Central memory CD8-positive, alpha-beta T cell (primary cell): Measurements from ENCODE around the gene NEIL1.

Source experiments
- ATAC-seq: fragments of 150-1000 bp; cut with Tn5 transposase; replicated peaks from 2 replicates; pipeline ENCODE4 v1.10.0; 2022; ENCODE audit warnings: mild to moderate bottlenecking, moderate FRiP score, moderate number of reproducible peaks; ENCODE audit not compliant: poor library complexity, severe bottlenecking; ENCODE audit errors: extremely low read depth
- DNase-seq, 2 donors: peaks; one replicate each; pipeline ENCODE4 v3.0.0; 2021; ENCODE audit warnings: low spot score in 2 of 2
- H3K27ac Mint-ChIP-seq: one replicate; pipeline ENCODE4 v1.8.0; 2022; ENCODE audit warnings: low read depth, mild to moderate bottlenecking, moderate library complexity, mixed read lengths
- H3K27me3 Mint-ChIP-seq: one replicate; pipeline ENCODE4 v1.8.0; 2022; ENCODE audit warnings: mixed read lengths
- H3K36me3 Mint-ChIP-seq: one replicate; pipeline ENCODE4 v1.8.0; 2022; ENCODE audit warnings: mild to moderate bottlenecking, moderate library complexity, mixed read lengths; ENCODE audit not compliant: insufficient read depth
- H3K4me1 Mint-ChIP-seq: one replicate; pipeline ENCODE4 v1.8.0; 2022; ENCODE audit warnings: mixed read lengths
- H3K4me3 Mint-ChIP-seq: one replicate; pipeline ENCODE4 v1.8.0; 2022; ENCODE audit warnings: mild to moderate bottlenecking, moderate library complexity, mixed read lengths
- H3K9me3 Mint-ChIP-seq: one replicate; pipeline ENCODE4 v1.8.0; 2022; ENCODE audit warnings: mixed read lengths

The NEIL1 gene

GRCh38 chr15:75354454-75354853 is 7.6 kb downstream of the NEIL1 start:
- Mint-ChIP-seq H3K4me1 (peaks cover 18% of the 10 kb centered on the region), H3K36me3 (peaks cover 38% of the 10 kb centered on the region), H3K27me3 (no peaks in the 10 kb centered on the region), H3K4me3 (no peak overlapping the region), H3K27ac (peak overlapping the region; percentile 25), H3K9me3 (no peaks in the 10 kb centered on the region)
- ATAC-seq (no peak), DNase-seq (no peak)

- peaks cover 9% of the 10 kb centered on the region for H3K4me1 Mint-ChIP-seq
- ATAC-seq, result no peak
- DNase-seq, result no peak
- H3K9me3 Mint-ChIP-seq, result no peaks in the 10 kb centered on the region
- H3K4me3 Mint-ChIP-seq, result no peak overlapping the region
- H3K36me3 Mint-ChIP-seq, result peaks cover 31% of the 10 kb centered on the region
- no peaks in the 10 kb centered on the region for H3K27me3 Mint-ChIP-seq
- no peak overlapping the region for H3K27ac Mint-ChIP-seq
These were observed 8.5 kb downstream of the NEIL1 start for GRCh38 chr15:75355369-75355768.

DNA sequence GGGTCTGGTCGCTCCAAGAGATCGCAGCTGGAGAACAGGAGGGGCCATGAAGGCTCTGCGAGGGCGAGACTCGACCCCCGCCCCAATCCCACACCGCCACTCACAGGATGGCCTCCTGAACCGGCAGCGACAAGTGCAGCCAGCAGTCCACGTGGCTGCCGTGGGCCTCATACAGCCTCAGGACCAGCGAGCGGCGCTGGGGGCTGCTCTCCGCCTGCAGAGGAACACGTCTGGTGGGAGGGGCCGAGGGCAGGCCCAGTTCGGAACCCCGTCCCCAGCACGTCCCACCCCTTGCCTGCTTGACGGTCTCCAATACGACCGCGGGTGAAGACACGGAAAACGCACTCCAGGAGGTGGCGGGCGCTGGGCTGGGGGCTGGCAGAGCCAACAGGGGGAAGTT is 9.2 kb downstream of the NEIL1 start:
- Mint-ChIP-seq H3K4me1 (peaks cover 8% of the 10 kb centered on the region), H3K27ac (no peak overlapping the region), H3K9me3 (no peaks in the 10 kb centered on the region), H3K4me3 (no peak overlapping the region), H3K27me3 (no peaks in the 10 kb centered on the region), H3K36me3 (peaks cover 29% of the 10 kb centered on the region)
- DNase-seq (no peak), ATAC-seq (no peak)

DNA sequence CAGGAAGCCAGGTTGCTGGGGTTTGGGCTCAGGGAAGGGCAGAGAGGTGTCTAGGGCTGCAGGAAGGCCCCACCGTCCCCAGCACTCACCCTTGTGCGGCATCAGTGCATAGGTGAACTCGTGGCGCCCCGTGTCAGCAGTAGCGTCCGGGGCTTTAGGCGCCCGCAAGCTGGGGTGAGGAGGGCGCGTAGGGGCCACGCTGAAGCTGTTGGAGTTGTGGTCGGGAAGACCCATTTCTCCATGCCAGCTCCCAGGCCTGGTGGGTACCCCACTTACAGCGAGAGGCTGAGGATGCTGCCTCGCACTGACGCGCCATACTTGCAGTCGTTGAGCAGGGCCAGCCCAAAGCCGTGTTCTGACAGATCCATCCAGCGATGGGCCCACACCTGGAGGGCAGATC is 9.7 kb downstream of the NEIL1 start:
- Mint-ChIP-seq H3K4me1 (peaks cover 4% of the 10 kb centered on the region), H3K27me3 (no peaks in the 10 kb centered on the region), H3K36me3 (peaks cover 29% of the 10 kb centered on the region), H3K9me3 (no peaks in the 10 kb centered on the region), H3K27ac (no peak overlapping the region), H3K4me3 (no peak overlapping the region)
- ATAC-seq (no peak), DNase-seq (no peak)

- H3K27me3 Mint-ChIP-seq, result no peaks in the 10 kb centered on the region
- H3K36me3 Mint-ChIP-seq, result peaks cover 28% of the 10 kb centered on the region
- H3K4me3 Mint-ChIP-seq, result no peak overlapping the region
- H3K4me1 Mint-ChIP-seq, result peaks cover 4% of the 10 kb centered on the region
- H3K27ac Mint-ChIP-seq, result no peak overlapping the region
- ATAC-seq (no peak), DNase-seq (no peak)
- H3K9me3 Mint-ChIP-seq, result no peaks in the 10 kb centered on the region
These were observed 11.3 kb downstream of the NEIL1 start for GRCh38 chr15:75357976-75358673.

DNA sequence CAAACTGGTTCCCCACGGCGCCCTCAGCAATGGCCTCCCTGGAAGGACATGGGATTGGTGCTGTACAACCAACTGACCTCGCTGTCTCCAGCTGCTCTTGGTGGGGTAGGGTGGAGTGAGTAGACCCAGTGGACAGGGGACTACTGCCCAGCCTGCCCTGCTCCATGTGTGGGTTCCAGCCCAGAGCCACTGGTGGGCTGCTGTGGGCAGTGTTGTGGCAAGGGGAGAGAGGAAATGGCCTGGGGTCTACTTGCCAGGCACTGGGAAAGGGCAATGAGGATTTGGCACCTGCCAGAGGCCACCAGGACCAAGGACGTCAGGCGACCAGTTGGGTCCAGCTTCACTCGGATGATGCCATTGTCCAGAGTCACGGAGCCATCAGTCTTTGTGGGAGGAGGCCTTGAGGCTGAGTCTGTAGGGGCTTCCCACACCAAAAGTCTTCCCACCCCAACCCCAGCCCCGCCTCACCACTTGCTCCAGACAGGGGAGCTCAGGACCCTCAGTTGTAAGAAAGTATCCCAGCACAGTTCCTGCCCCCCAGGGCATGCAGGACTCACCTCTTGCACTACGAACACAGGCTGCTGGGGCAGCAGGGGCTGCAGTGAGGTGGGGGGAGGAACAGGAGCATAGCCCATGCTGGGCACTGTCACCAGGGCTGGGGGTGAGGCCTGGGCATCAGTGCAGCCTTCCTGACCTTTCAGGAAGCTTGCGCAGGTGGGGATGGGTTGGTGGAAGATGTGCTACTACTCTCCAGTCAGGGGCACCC is 12.1 kb downstream of the NEIL1 start:
- H3K27me3 Mint-ChIP-seq, result no peaks in the 10 kb centered on the region
- ATAC-seq (no peak), DNase-seq (no peak)
- no peak overlapping the region for H3K27ac Mint-ChIP-seq
- H3K4me1 Mint-ChIP-seq, result peaks cover 5% of the 10 kb centered on the region
- peaks cover 25% of the 10 kb centered on the region for H3K36me3 Mint-ChIP-seq
- H3K9me3 Mint-ChIP-seq, result no peaks in the 10 kb centered on the region
- H3K4me3 Mint-ChIP-seq, result no peak overlapping the region

DNA sequence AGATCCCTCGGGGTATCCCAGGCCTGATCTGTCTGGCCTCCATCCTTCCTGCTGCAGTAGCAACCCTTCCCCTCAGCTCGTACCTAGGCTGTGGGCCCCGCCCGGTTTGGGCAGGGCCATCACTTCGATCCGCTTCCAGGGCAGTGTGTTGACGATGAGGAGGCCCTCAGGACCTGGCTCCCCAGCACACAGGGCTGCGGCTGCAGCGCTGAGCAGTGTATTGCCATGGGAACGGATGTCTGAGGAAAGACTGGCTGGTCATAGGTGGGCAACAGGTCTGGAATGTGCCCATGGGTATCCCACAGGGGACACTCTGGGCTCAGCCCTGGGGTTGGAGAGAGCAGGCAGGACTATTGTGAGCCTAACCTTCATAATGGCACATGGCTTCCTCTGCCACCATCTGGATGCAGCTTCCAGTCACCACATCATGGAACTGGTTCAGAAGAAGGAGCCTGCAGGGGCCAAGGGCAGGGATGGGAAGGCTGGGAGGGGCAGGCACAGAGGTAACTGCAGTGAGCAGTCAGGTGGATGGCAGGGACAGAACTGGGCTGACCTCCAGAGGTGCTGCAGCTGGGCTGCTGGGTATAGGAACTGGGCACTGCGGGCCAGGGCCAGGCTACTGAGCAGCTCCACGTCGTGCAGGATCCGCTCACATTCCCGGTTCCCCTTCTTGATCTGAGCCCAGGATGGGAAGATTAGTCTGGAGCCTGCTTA is 12.9 kb downstream of the NEIL1 start:
- ATAC-seq, result no peak
- DNase-seq, result no peak
- Mint-ChIP-seq H3K27me3 (no peaks in the 10 kb centered on the region), H3K4me1 (peaks cover 12% of the 10 kb centered on the region), H3K36me3 (peaks cover 29% of the 10 kb centered on the region), H3K27ac (no peak overlapping the region), H3K9me3 (no peaks in the 10 kb centered on the region), H3K4me3 (no peak overlapping the region)

- no peak overlapping the region for H3K4me3 Mint-ChIP-seq
- no peaks in the 10 kb centered on the region for H3K27me3 Mint-ChIP-seq
- H3K27ac Mint-ChIP-seq, result peak overlapping the region; percentile 23
- no peak for ATAC-seq
- peaks cover 29% of the 10 kb centered on the region for H3K36me3 Mint-ChIP-seq
- no peaks in the 10 kb centered on the region for H3K9me3 Mint-ChIP-seq
- DNase-seq, result no peak
- H3K4me1 Mint-ChIP-seq, result peaks cover 13% of the 10 kb centered on the region
These were observed 13.6 kb downstream of the NEIL1 start for GRCh38 chr15:75360391-75360790.

DNA sequence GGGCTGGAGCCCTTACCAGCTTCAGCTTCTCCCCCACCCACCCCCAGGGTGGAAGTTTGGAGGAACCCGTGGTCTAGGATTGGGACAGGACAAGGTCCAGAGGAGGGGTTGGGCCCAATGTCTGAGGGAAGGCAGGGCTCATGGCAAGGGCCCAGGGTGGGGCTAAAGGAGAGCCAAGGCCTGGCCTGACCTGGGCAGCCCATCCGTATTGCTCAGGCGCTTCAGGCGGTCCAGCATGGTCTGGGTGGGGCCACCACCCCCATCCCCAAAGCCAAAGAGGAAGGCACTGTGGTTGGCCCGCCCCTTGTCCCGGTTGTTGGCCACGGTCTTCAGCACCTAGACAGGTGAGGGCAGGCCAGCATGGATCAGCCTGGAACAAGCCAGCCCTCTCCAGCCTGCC is 14.0 kb downstream of the NEIL1 start:
- Mint-ChIP-seq H3K9me3 (no peaks in the 10 kb centered on the region), H3K4me3 (no peak overlapping the region), H3K36me3 (peaks cover 33% of the 10 kb centered on the region), H3K27ac (peak overlapping the region; percentile 23), H3K27me3 (no peaks in the 10 kb centered on the region), H3K4me1 (peaks cover 13% of the 10 kb centered on the region)
- DNase-seq (no peak), ATAC-seq (no peak)

DNA sequence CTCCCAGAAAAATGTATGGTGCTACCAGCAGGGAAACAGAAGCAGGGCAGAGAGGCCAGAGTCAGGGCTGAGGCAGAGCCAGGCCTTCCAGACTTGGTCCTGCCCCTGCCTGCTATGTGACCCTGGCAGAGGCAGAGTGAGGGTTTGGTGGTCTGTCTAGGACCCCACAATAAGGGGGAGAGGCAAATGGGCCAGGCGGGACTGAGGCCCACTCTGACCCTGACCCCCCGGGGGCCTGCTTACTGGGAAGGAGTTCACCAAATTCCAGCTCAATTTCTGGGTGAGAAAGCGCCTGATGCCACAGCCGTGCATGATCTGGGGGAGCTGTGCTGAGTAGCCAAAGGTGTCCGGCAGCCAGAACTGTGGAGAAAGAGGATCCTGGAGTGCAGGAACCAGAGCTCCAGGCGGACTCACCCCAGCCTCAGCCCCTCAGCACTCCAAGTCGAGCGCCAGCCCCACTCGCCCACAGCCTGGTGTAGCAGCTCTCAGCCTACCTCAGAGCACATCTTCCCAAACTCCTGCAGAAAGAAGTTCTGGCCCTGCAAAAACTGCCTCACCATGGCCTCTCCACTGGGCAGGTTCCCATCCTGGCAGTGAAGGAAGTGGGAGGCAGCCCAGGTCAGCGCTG is 14.6 kb downstream of the NEIL1 start:
- ATAC-seq, result no peak
- Mint-ChIP-seq H3K36me3 (peaks cover 30% of the 10 kb centered on the region), H3K4me3 (no peak overlapping the region), H3K9me3 (no peaks in the 10 kb centered on the region), H3K27me3 (no peaks in the 10 kb centered on the region), H3K4me1 (peaks cover 13% of the 10 kb centered on the region), H3K27ac (no peak overlapping the region)
- DNase-seq, result no peak

DNA sequence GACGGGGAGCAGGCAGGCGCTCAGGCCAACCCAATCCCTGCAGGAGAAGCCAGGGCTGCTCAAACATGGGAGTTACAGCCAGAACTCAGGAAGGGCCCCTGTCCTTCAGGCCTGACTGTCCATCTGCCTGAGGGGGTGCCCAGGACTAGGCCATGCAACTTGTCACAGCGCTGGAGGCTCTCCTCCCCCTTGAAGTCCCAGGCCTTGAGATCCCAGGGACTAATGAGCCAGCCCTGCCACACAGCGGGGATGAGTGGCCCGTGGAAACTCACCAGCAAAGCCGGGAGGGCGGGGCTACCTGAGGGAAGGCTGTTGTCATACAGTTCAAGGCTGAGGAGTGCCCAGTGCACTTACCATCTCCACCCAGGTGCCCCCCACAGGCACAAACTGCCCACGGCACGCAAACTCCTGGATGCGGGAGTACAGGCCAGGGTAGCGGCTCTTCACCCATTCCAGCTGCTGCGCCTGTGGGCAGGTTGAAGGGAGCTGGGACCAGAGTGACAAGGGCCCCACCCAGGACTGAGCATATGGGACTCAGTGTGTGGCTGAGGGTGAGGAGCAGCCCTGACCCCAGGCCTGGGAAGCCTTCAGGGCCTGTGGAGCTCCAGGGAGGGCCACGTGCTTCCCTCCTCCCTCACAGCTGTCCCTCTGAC is 15.3 kb downstream of the NEIL1 start:
- Mint-ChIP-seq H3K4me1 (peaks cover 17% of the 10 kb centered on the region), H3K36me3 (peaks cover 33% of the 10 kb centered on the region), H3K4me3 (no peak overlapping the region), H3K27me3 (no peaks in the 10 kb centered on the region), H3K27ac (no peak overlapping the region), H3K9me3 (no peaks in the 10 kb centered on the region)
- ATAC-seq (no peak), DNase-seq (no peak)

DNA sequence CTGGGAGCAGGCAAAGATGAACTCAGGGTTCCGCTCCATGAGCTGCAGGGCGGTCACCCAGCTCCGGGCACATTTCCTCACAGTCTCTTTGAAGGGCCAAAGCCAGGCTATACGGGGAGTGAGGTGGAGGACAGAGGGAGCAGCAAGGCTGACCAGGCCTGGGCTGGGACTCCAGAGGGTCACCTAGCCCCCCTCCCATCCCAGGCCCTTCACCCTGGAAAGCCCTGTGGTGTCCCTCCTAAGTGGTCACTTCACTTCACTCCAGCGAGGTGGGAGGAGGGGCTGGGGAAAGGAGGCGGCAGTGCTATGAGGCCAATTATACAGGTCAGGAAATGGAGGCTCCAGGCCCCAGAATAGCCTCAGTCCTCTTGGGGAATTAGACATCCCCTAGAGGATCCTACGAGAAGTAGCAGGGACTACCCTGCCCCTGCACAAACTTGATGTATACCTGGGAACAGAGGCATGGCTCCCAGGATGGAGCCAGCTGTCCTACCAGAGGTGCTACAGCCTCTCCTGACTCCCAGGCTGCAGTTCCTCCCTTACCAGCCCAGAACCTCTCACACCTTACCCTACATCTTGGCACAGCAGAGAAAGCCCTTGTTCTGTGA is 15.9 kb downstream of the NEIL1 start:
- H3K36me3 Mint-ChIP-seq, result peaks cover 32% of the 10 kb centered on the region
- ATAC-seq (no peak), DNase-seq (no peak)
- no peaks in the 10 kb centered on the region for H3K9me3 Mint-ChIP-seq
- no peak overlapping the region for H3K4me3 Mint-ChIP-seq
- H3K27me3 Mint-ChIP-seq, result no peaks in the 10 kb centered on the region
- no peak overlapping the region for H3K27ac Mint-ChIP-seq
- H3K4me1 Mint-ChIP-seq, result peaks cover 17% of the 10 kb centered on the region
